Ishikawa (cell line): ENCODE measurements around the gene GABRR1.

Experiments used
- CEBPB ChIP-seq: IDR thresholded peaks from 2 replicates; pipeline ENCODE4 v1.6.1; 2012
- EP300 ChIP-seq: IDR thresholded peaks from 2 replicates; pipeline ENCODE4 v1.6.1; 2012; ENCODE audit warnings: borderline replicate concordance
- FOXM1 ChIP-seq: IDR thresholded peaks from 2 replicates; pipeline ENCODE4 v1.6.1; 2012; ENCODE audit warnings: low read depth, borderline replicate concordance
- NFIC ChIP-seq: IDR thresholded peaks from 2 replicates; pipeline ENCODE4 v1.6.1; 2012
- RAD21 ChIP-seq: IDR thresholded peaks from 2 replicates; pipeline ENCODE4 v1.6.1; 2012; ENCODE audit warnings: low read depth
- TAF1 ChIP-seq: IDR thresholded peaks from 2 replicates; pipeline ENCODE4 v1.6.1; 2012; ENCODE audit warnings: low read depth, mild to moderate bottlenecking
- TCF12 ChIP-seq: IDR thresholded peaks from 2 replicates; pipeline ENCODE4 v1.6.1; 2012; ENCODE audit warnings: low read depth
- TF ChIP-seq, protein P1 (sequence below): IDR thresholded peaks from 2 replicates; pipeline ENCODE4 v1.6.1; 2012; ENCODE audit warnings: low read depth, mild to moderate bottlenecking
- TF ChIP-seq, protein P2 (sequence below): IDR thresholded peaks from 2 replicates; pipeline ENCODE4 v1.6.1; 2012

DNA sequence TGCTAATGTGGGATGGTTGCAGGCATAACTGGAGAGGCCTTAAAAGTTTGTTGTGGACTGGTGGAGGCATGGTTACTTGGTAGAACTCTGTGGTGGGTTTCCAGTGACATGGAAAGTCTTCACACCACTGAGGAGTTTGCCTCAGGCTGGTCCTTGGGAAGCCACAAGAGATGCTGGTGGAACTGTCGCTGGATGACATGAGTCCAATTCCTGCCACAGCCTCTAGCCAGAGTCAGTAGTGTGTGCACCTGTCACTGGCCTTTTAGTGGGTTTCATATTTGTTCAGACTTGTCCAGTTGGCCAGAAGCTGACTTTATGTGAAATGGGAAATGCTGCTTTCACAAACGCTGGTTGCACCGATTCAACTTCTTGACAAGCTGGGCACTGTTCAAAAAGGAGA is 85.6 kb downstream of the GABRR1 start:
- TF ChIP-seq RAD21 = no peak
- TF ChIP-seq EP300 = no peak
- no peak for TF ChIP-seq CEBPB
- TF ChIP-seq, protein P1, sequence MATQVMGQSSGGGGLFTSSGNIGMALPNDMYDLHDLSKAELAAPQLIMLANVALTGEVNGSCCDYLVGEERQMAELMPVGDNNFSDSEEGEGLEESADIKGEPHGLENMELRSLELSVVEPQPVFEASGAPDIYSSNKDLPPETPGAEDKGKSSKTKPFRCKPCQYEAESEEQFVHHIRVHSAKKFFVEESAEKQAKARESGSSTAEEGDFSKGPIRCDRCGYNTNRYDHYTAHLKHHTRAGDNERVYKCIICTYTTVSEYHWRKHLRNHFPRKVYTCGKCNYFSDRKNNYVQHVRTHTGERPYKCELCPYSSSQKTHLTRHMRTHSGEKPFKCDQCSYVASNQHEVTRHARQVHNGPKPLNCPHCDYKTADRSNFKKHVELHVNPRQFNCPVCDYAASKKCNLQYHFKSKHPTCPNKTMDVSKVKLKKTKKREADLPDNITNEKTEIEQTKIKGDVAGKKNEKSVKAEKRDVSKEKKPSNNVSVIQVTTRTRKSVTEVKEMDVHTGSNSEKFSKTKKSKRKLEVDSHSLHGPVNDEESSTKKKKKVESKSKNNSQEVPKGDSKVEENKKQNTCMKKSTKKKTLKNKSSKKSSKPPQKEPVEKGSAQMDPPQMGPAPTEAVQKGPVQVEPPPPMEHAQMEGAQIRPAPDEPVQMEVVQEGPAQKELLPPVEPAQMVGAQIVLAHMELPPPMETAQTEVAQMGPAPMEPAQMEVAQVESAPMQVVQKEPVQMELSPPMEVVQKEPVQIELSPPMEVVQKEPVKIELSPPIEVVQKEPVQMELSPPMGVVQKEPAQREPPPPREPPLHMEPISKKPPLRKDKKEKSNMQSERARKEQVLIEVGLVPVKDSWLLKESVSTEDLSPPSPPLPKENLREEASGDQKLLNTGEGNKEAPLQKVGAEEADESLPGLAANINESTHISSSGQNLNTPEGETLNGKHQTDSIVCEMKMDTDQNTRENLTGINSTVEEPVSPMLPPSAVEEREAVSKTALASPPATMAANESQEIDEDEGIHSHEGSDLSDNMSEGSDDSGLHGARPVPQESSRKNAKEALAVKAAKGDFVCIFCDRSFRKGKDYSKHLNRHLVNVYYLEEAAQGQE = no peak
- TF ChIP-seq TAF1 = no peak
- TF ChIP-seq TCF12 = no peak
- no peak for TF ChIP-seq FOXM1
- TF ChIP-seq, protein P2, sequence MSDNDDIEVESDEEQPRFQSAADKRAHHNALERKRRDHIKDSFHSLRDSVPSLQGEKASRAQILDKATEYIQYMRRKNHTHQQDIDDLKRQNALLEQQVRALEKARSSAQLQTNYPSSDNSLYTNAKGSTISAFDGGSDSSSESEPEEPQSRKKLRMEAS = no peak
- no peak for TF ChIP-seq NFIC
